HEK293T (cell line): ENCODE results near the gene S1PR2.
"Not testable (repeated sequence)": the region's sequence is repeated elsewhere in the genome, so short reads cannot be mapped to it uniquely, and the experiment has no call there.

Experiments used
- CTCF ChIA-PET: fragments of 350-600 bp; formaldehyde crosslinking; extraction: SDS; loops from one replicate; lab custom pipeline; 2021; ENCODE audit warnings: antibody characterized with exemption, inconsistent platforms; lab: Yijun Ruan, JAX
- POLR2A ChIA-PET: fragments of 350-600 bp; formaldehyde crosslinking; extraction: SDS; loops from one replicate; lab custom pipeline; 2020; ENCODE audit warnings: antibody characterized with exemption, inconsistent platforms; lab: Yijun Ruan, JAX
- DNase-seq: peaks from one replicate; pipeline ENCODE4 v3.0.0; 2012; ENCODE audit warnings: mixed read lengths; ENCODE audit errors: extremely low spot score
- ARNT ChIP-seq: fragments of 450-650 bp; IDR thresholded peaks from 2 replicates; pipeline ENCODE4 v1.6.1; 2017; ENCODE audit warnings: mild to moderate bottlenecking
- BHLHE40 ChIP-seq: fragments of 450-650 bp; IDR thresholded peaks from 2 replicates; pipeline ENCODE4 v1.6.1; 2016; ENCODE audit warnings: mild to moderate bottlenecking, moderate library complexity, borderline replicate concordance
- CTBP1 ChIP-seq: fragments of 450-650 bp; IDR thresholded peaks from 2 replicates; pipeline ENCODE4 v1.6.1; 2016; ENCODE audit warnings: borderline replicate concordance
- ELF4 ChIP-seq: fragments of 450-650 bp; IDR thresholded peaks from 2 replicates; pipeline ENCODE4 v1.6.1; 2017; ENCODE audit warnings: antibody characterized with exemption
- FOXA1 ChIP-seq: fragments of 450-650 bp; IDR thresholded peaks from 2 replicates; pipeline ENCODE4 v1.6.1; 2016; ENCODE audit warnings: mild to moderate bottlenecking
- FOXK2 ChIP-seq: fragments of 450-650 bp; IDR thresholded peaks from 2 replicates; pipeline ENCODE4 v1.6.1; 2016; ENCODE audit warnings: mild to moderate bottlenecking
- FOXM1 ChIP-seq: fragments of 450-650 bp; IDR thresholded peaks from 2 replicates; pipeline ENCODE4 v1.6.1; 2017; ENCODE audit warnings: mild to moderate bottlenecking, borderline replicate concordance
- HDGF ChIP-seq: fragments of 450-650 bp; IDR thresholded peaks from 2 replicates; pipeline ENCODE4 v1.6.1; 2017; ENCODE audit warnings: antibody characterized with exemption, borderline replicate concordance
- L3MBTL2 ChIP-seq: fragments of 450-650 bp; conservative IDR thresholded peaks from 2 replicates; pipeline ENCODE4 v1.6.1; 2016; ENCODE audit warnings: mild to moderate bottlenecking
- LEF1 ChIP-seq: fragments of 450-650 bp; IDR thresholded peaks from 2 replicates; pipeline ENCODE4 v1.6.1; 2017; ENCODE audit warnings: mild to moderate bottlenecking, borderline replicate concordance
- NFRKB ChIP-seq: fragments of 450-650 bp; IDR thresholded peaks from 2 replicates; pipeline ENCODE4 v1.6.1; 2016; ENCODE audit warnings: mild to moderate bottlenecking, moderate library complexity
- PKNOX1 ChIP-seq: fragments of 450-650 bp; IDR thresholded peaks from 2 replicates; pipeline ENCODE4 v1.6.1; 2016
- SP1 ChIP-seq: fragments of 450-650 bp; IDR thresholded peaks from 2 replicates; pipeline ENCODE4 v1.6.1; 2017
- SUZ12 ChIP-seq: fragments of 450-650 bp; IDR thresholded peaks from 2 replicates; pipeline ENCODE4 v1.6.1; 2016; ENCODE audit warnings: mild to moderate bottlenecking
- TARDBP ChIP-seq: fragments of 450-650 bp; IDR thresholded peaks from 2 replicates; pipeline ENCODE4 v1.6.1; 2016
- ZNF384 ChIP-seq: fragments of 450-650 bp; IDR thresholded peaks from 2 replicates; pipeline ENCODE4 v1.6.1; 2016

The S1PR2 gene

GRCh38 chr19:10198889-10199644 is 32.1 kb downstream of the S1PR2 start:
- CTCF ChIA-PET: interaction anchor here (0.6 to 0.8 kb wide), 5 partner anchors 15 to 919 kb away, joined by 3 to 4 read pairs (median 3); no protein-coding TSS in a partner anchor
- peak; percentile 59; the same call in 1 of the 2 replicates for TF ChIP-seq ZNF384
- POLR2A ChIA-PET, DNase-seq: not testable (repeated sequence)

- CTCF ChIA-PET: interaction anchor here (0.8 kb wide), 1 partner anchor 54 kb away, joined by 3 read pairs; no protein-coding TSS in a partner anchor
- no peak for TF ChIP-seq BHLHE40
- TF ChIP-seq PKNOX1: no peak
- TF ChIP-seq HDGF: no peak
- TF ChIP-seq FOXK2: no peak
- TF ChIP-seq FOXA1: no peak
- no peak for TF ChIP-seq ELF4
- TF ChIP-seq ZNF384: no peak
- TF ChIP-seq SP1: no peak
- no peak for TF ChIP-seq SUZ12
- POLR2A ChIA-PET: interaction anchor here (0.7 to 1.8 kb wide), 28 partner anchors 8 to 263 kb away, joined by 3 to 27 read pairs (median 4); partner anchors contain the start of genes ICAM5, PPAN, S1PR2 and TYK2
- DNase-seq: no peak
These were observed 36.0 kb downstream of the S1PR2 start for GRCh38 chr19:10195199-10195519.

GRCh38 chr19:10194500-10195198 is 36.5 kb downstream of the S1PR2 start, which contains the start of gene DNMT1:
Gene DNMT1, minus strand, starts transcription at chr19:10194953. Its CDS starts 54 bp downstream, at chr19:10194899.
- TF ChIP-seq ZNF384 (no peak), CTBP1 (peak; percentile 64), SUZ12 (no peak), HDGF (no peak), PKNOX1 (no peak), FOXA1 (no peak), L3MBTL2 (peak; percentile 70), ARNT (no peak), LEF1 (0 out of 2 replicates have a peak, but pooled peaks have one; percentile 57), FOXM1 (peak; percentile 49; the same call in 1 of the 2 replicates), ELF4 (peak; percentile 75), TARDBP (0 out of 2 replicates have a peak, but pooled peaks have one; percentile 29), SP1 (no peak), BHLHE40 (peak; percentile 78), NFRKB (no peak)
- peak; percentile 100 for DNase-seq
- POLR2A ChIA-PET: interaction anchor here (0.7 to 1.8 kb wide), 30 partner anchors 8 to 262 kb away, joined by 3 to 27 read pairs (median 4); partner anchors contain the start of genes ICAM5, PPAN, S1PR2 and TYK2
- CTCF ChIA-PET: interaction anchor here (0.8 kb wide), 1 partner anchor 55 kb away, joined by 3 read pairs; no protein-coding TSS in a partner anchor

GRCh38 chr19:10193790-10194499 is 37.2 kb downstream of the S1PR2 start:
- DNase-seq: peak; percentile 40
- TF ChIP-seq FOXM1 (no peak), SP1 (no peak), HDGF (no peak), CTBP1 (no peak), ELF4 (no peak), ARNT (no peak), TARDBP (no peak), LEF1 (no peak), NFRKB (no peak), ZNF384 (no peak), PKNOX1 (no peak), BHLHE40 (no peak), L3MBTL2 (no peak)
- ChIA-PET CTCF (no interaction called here), POLR2A (interaction anchor here (0.8 to 1.8 kb wide), 22 partner anchors 9 to 261 kb away, joined by 3 to 27 read pairs (median 4); partner anchors contain the start of genes ICAM5 and S1PR2)

- CTCF ChIA-PET: no interaction called here
- no peak for DNase-seq
- TF ChIP-seq PKNOX1: no peak
- no peak for TF ChIP-seq BHLHE40
- no peak for TF ChIP-seq FOXK2
- TF ChIP-seq HDGF: no peak
- TF ChIP-seq LEF1: no peak
- no peak for TF ChIP-seq ELF4
- TF ChIP-seq CTBP1: no peak
- TF ChIP-seq NFRKB: no peak
- TF ChIP-seq ZNF384: no peak
- TF ChIP-seq FOXA1: no peak
- TF ChIP-seq SUZ12: no peak
- TF ChIP-seq FOXM1: no peak
- POLR2A ChIA-PET: no interaction called here
These were observed 38.2 kb downstream of the S1PR2 start for GRCh38 chr19:10192922-10193321.
